ENCODE results near the gene PLEKHA8.

PLEKHA8 gene

GRCh38 chr7:30028216-30028748, at the start of gene PLEKHA8:
PLEKHA8 (plus strand) TSS chr7:30028412; CDS start chr7:30028763, 351 bp downstream.
- H3K36me3 Mint-ChIP-seq = peaks cover 3% of the 10 kb centered on the region
- H3K9me3 Mint-ChIP-seq (ENCODE audit: low read depth) = no peaks in the 10 kb centered on the region
- peak within 1 kb of the TSS; percentile 94 for H3K4me3 Mint-ChIP-seq
- H3K4me1 Mint-ChIP-seq (ENCODE audit: low read depth) = peaks cover 31% of the 10 kb centered on the region
- H3K27ac Mint-ChIP-seq = peak within 1 kb of the TSS; percentile 91
- no peaks in the 10 kb centered on the region for H3K27me3 Mint-ChIP-seq

GRCh38 chr7:29980151-29980550, 48.1 kb upstream of the PLEKHA8 start:
- no peaks in the 10 kb centered on the region for H3K36me3 Mint-ChIP-seq
- no peaks in the 10 kb centered on the region for H3K4me1 Mint-ChIP-seq (ENCODE audit: low read depth)
- no peak overlapping the region for H3K4me3 Mint-ChIP-seq
- H3K27ac Mint-ChIP-seq = no peak overlapping the region
- no peaks in the 10 kb centered on the region for H3K9me3 Mint-ChIP-seq (ENCODE audit: low read depth)
- no peaks in the 10 kb centered on the region for H3K27me3 Mint-ChIP-seq

GRCh38 chr7:29987083-29987482, 41.1 kb upstream of the PLEKHA8 start:
- peaks cover 14% of the 10 kb centered on the region for H3K27me3 Mint-ChIP-seq
- H3K4me1 Mint-ChIP-seq (ENCODE audit: low read depth) = peaks cover 15% of the 10 kb centered on the region
- no peaks in the 10 kb centered on the region for H3K36me3 Mint-ChIP-seq
- no peaks in the 10 kb centered on the region for H3K9me3 Mint-ChIP-seq (ENCODE audit: low read depth)
- no peak overlapping the region for H3K27ac Mint-ChIP-seq
- H3K4me3 Mint-ChIP-seq = no peak overlapping the region

GRCh38 chr7:29987811-29988317, 40.3 kb upstream of the PLEKHA8 start:
- peak overlapping the region; percentile 85 for H3K4me3 Mint-ChIP-seq
- H3K4me1 Mint-ChIP-seq (ENCODE audit: low read depth) = peaks cover 15% of the 10 kb centered on the region
- H3K9me3 Mint-ChIP-seq (ENCODE audit: low read depth) = no peaks in the 10 kb centered on the region
- H3K36me3 Mint-ChIP-seq = peaks cover 4% of the 10 kb centered on the region
- peaks cover 14% of the 10 kb centered on the region for H3K27me3 Mint-ChIP-seq
- peak overlapping the region; percentile 79 for H3K27ac Mint-ChIP-seq

GRCh38 chr7:29988424-29989256, 39.6 kb upstream of the PLEKHA8 start:
- peaks cover 4% of the 10 kb centered on the region for H3K36me3 Mint-ChIP-seq
- H3K4me1 Mint-ChIP-seq (ENCODE audit: low read depth) = peaks cover 15% of the 10 kb centered on the region
- peaks cover 14% of the 10 kb centered on the region for H3K27me3 Mint-ChIP-seq

GRCh38 chr7:29989257-29989995, 38.8 kb upstream of the PLEKHA8 start, which contains the start of gene SCRN1:
SCRN1 (minus strand) TSS chr7:29989801; CDS start chr7:29969067, 20,734 bp downstream.
- Mint-ChIP-seq H3K4me3 (peak within 1 kb of the TSS; percentile 85), H3K27ac (peak within 1 kb of the TSS; percentile 79), H3K27me3 (peaks cover 14% of the 10 kb centered on the region), H3K4me1 (ENCODE audit: low read depth) (peaks cover 15% of the 10 kb centered on the region), H3K36me3 (peaks cover 4% of the 10 kb centered on the region), H3K9me3 (ENCODE audit: low read depth) (no peaks in the 10 kb centered on the region)

More at GRCh38 chr7:29988424-29989256, 39.6 kb upstream of the PLEKHA8 start:
- H3K27ac Mint-ChIP-seq = peak overlapping the region; percentile 79
- no peaks in the 10 kb centered on the region for H3K9me3 Mint-ChIP-seq (ENCODE audit: low read depth)
- peak overlapping the region; percentile 85 for H3K4me3 Mint-ChIP-seq

- peak overlapping the region; percentile 85 for H3K4me3 Mint-ChIP-seq
- peaks cover 4% of the 10 kb centered on the region for H3K36me3 Mint-ChIP-seq
- no peaks in the 10 kb centered on the region for H3K9me3 Mint-ChIP-seq (ENCODE audit: low read depth)
- H3K27ac Mint-ChIP-seq = no peak overlapping the region
- H3K4me1 Mint-ChIP-seq (ENCODE audit: low read depth) = peaks cover 15% of the 10 kb centered on the region
- H3K27me3 Mint-ChIP-seq = peaks cover 14% of the 10 kb centered on the region
Observed at GRCh38 chr7:29990931-29991330, 37.3 kb upstream of the PLEKHA8 start.

- Mint-ChIP-seq H3K4me3 (no peak overlapping the region), H3K27me3 (peaks cover 14% of the 10 kb centered on the region)
Observed at GRCh38 chr7:29991937-29992336, 36.3 kb upstream of the PLEKHA8 start.

GRCh38 chr7:29993140-29993539, 35.1 kb upstream of the PLEKHA8 start:
- no peak overlapping the region for H3K27ac Mint-ChIP-seq
- H3K9me3 Mint-ChIP-seq (ENCODE audit: low read depth) = peaks cover 6% of the 10 kb centered on the region
- H3K4me3 Mint-ChIP-seq = no peak overlapping the region
- peaks cover 4% of the 10 kb centered on the region for H3K36me3 Mint-ChIP-seq
- H3K4me1 Mint-ChIP-seq (ENCODE audit: low read depth) = peaks cover 9% of the 10 kb centered on the region
- peaks cover 12% of the 10 kb centered on the region for H3K27me3 Mint-ChIP-seq

More at GRCh38 chr7:29991937-29992336, 36.3 kb upstream of the PLEKHA8 start:
- H3K4me1 Mint-ChIP-seq (ENCODE audit: low read depth) = peaks cover 14% of the 10 kb centered on the region
- H3K9me3 Mint-ChIP-seq (ENCODE audit: low read depth) = peaks cover 6% of the 10 kb centered on the region
- H3K36me3 Mint-ChIP-seq = peaks cover 4% of the 10 kb centered on the region
- no peak overlapping the region for H3K27ac Mint-ChIP-seq

GRCh38 chr7:29995652-29996051, 32.6 kb upstream of the PLEKHA8 start:
- Mint-ChIP-seq H3K9me3 (ENCODE audit: low read depth) (peaks cover 6% of the 10 kb centered on the region), H3K27ac (no peak overlapping the region), H3K4me1 (ENCODE audit: low read depth) (no peaks in the 10 kb centered on the region), H3K36me3 (peaks cover 4% of the 10 kb centered on the region), H3K27me3 (peaks cover 12% of the 10 kb centered on the region), H3K4me3 (no peak overlapping the region)

GRCh38 chr7:29996321-29996720, 31.9 kb upstream of the PLEKHA8 start:
- Mint-ChIP-seq H3K27me3 (peaks cover 9% of the 10 kb centered on the region), H3K36me3 (peaks cover 4% of the 10 kb centered on the region), H3K4me1 (ENCODE audit: low read depth) (no peaks in the 10 kb centered on the region), H3K27ac (no peak overlapping the region), H3K9me3 (ENCODE audit: low read depth) (peaks cover 6% of the 10 kb centered on the region), H3K4me3 (no peak overlapping the region)

GRCh38 chr7:29998489-29998888, 29.7 kb upstream of the PLEKHA8 start:
- no peak overlapping the region for H3K4me3 Mint-ChIP-seq
- H3K27ac Mint-ChIP-seq = no peak overlapping the region
- H3K9me3 Mint-ChIP-seq (ENCODE audit: low read depth) = peaks cover 6% of the 10 kb centered on the region
- peaks cover 8% of the 10 kb centered on the region for H3K27me3 Mint-ChIP-seq
- H3K4me1 Mint-ChIP-seq (ENCODE audit: low read depth) = no peaks in the 10 kb centered on the region
- no peaks in the 10 kb centered on the region for H3K36me3 Mint-ChIP-seq

- H3K27me3 Mint-ChIP-seq = peaks cover 9% of the 10 kb centered on the region
- H3K27ac Mint-ChIP-seq = no peak overlapping the region
- no peak overlapping the region for H3K4me3 Mint-ChIP-seq
- no peaks in the 10 kb centered on the region for H3K9me3 Mint-ChIP-seq (ENCODE audit: low read depth)
- H3K36me3 Mint-ChIP-seq = no peaks in the 10 kb centered on the region
- H3K4me1 Mint-ChIP-seq (ENCODE audit: low read depth) = no peaks in the 10 kb centered on the region
Observed at GRCh38 chr7:30001998-30002397, 26.2 kb upstream of the PLEKHA8 start.

- Mint-ChIP-seq H3K36me3 (no peaks in the 10 kb centered on the region), H3K9me3 (ENCODE audit: low read depth) (no peaks in the 10 kb centered on the region), H3K4me3 (no peak overlapping the region), H3K27me3 (peaks cover 9% of the 10 kb centered on the region), H3K27ac (no peak overlapping the region), H3K4me1 (ENCODE audit: low read depth) (no peaks in the 10 kb centered on the region)
Observed at GRCh38 chr7:30003098-30003497, 25.1 kb upstream of the PLEKHA8 start.

GRCh38 chr7:30005464-30005863, 22.7 kb upstream of the PLEKHA8 start:
- Mint-ChIP-seq H3K36me3 (no peaks in the 10 kb centered on the region), H3K4me1 (ENCODE audit: low read depth) (no peaks in the 10 kb centered on the region), H3K27me3 (peaks cover 4% of the 10 kb centered on the region), H3K9me3 (ENCODE audit: low read depth) (no peaks in the 10 kb centered on the region), H3K27ac (no peak overlapping the region), H3K4me3 (no peak overlapping the region)

Data from activated naive CD8-positive, alpha-beta T cell (primary cell).